Myocyte (in vitro differentiated cells): Measurements from ENCODE around the gene OPALIN. TPM values are rescaled to one million over a fixed set of nuclear protein-coding genes. Genes with fewer than 3 reads are reported as not detected.
"Not testable (repeated sequence)": the region's sequence is repeated elsewhere in the genome, so short reads cannot be mapped to it uniquely, and the experiment has no call there.

Source experiments
- DNase-seq: peaks from one replicate; pipeline ENCODE4 v3.0.0-alpha.2; 2012; ENCODE audit warnings: low read depth
- total RNA-seq: library from RNA; depleted of rRNA; stranded (reverse); fragments of >200 nt; gene quantifications from 2 replicates; pipeline ENCODE4 v1.2.3, GENCODE V29; 2014

Gene OPALIN
- total RNA-seq, 1 donor from 2014 or later: not detected

DNA sequence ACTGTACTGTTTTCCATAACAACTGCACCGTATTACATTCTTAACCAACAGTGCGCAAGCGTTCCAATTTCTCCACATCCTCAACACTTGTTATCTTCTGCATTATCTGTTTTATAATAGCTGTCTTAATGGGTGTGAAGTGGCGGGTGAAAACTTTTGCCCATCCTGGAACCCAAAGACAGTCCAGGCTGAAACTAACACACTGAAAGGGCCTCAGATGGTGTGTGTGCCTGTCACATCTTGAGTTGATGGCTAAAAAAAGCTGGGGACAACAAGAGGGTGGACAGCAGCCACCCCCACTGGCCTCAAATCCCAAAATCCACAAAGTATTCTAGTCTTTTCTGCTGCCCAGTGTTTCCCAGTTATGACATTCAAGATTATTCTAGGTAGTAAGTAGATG lies 19.4 kb downstream of the OPALIN start:
- no peak for DNase-seq

DNA sequence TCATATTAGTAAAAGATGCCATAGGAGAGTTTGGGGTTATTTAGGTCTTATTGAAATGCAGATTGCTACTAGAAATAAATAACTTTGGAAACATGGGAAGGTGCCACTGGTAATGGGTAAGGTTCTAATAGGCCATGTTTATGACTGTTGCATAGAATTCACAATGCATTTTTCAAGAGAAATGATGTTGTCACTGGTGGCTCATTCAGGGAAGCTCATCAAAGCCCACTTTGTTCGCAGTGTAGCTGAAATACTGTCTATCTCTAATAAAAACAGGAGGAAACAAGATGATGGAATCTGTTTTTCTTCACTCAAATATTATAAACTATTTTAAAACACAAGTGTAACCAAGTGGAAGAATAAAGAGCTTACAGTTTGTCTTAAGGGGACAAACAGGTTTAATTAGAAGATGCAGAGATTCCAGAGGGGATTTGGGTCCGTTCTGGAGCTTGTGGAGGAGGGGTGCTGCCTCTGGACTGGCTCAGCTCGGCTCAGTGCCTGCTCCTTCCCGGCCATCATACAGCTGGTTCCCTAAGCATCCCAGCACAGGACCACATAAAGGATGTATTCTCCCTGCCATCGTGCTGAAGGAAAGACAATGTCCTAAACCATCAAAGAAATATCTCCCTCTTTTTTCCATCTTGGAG lies 20.4 kb downstream of the OPALIN start:
- no peak for DNase-seq

DNA sequence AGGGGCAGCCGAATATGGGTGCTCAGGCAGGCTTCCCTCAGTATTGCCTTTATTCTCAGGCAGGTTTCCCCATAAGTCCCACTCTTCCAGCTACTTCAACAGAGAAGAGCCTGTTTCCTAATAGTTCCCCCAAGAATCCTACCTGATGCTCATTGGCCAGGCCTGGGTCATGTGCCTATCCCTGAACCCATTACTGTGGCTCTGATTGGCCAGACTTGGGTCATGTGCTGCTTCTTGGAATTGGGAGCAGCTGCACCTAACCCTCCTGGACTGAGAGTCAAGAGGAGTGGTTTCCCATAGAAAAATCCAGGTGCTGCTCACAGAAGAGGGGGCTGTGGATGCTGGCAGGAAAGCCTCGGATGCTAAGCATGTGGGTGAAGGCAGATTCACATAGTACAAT lies 21.7 kb downstream of the OPALIN start:
- DNase-seq: no peak

DNA sequence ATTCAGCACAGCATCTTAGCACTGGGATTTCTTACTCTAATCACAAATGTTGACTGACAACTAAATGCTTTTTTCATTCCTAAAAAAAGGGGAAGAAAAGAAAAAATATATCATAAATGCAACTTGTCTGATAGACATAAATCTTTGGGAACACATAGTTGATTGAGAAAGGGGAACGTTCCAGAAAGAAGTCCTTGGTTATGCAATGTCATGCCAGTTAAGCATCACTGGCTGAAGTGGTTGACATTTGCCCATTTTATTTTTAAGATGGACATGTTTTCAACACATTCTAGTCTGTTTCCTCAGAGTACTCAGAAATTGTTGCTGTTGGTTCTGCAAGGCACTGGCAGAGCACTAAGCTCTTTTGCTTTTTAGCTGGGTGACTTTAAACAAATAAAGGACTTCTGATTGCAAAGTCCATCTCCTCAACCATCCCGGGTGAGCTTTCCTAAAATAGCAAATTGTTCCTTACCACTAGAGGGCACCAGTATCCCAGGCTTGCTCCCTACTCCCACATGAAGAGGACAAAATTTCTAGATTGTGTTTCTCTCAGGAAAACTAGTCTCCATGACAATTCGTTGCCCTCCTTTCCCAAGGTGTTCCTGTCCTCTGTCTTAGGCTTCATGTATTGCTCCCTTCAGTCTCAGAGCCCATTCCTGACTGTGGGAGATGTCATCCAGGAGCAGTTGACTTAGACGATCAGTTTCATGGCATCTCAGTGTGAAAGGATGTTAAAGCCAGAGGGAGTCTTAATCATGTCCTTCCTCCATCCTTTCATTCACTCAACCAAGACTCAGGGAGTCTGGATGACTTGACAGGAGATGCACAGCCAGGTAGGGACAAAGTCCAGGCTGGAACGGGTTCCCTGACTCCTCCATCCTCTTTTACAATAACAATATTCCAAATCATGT lies 23.9 kb downstream of the OPALIN start:
- DNase-seq: peak; percentile 48

DNA sequence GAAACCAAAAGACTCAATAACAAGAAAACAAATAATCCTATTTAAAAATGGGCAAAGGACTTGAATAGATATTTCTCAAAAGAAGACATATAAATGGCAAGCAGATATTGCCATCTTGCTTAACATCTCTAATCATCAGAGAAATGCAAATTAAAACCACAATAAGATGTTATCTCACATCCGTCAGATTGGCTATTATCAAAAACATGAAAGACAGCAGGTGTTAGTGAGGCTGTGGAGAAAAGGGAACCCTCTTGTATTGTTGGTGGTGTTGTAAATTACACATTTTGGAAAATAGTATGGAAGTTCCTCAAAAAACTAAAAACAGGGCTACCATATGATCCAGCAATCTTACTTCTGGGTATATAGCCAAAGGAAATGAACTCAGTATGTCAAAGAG lies 25.7 kb downstream of the OPALIN start:
- no peak for DNase-seq

DNA sequence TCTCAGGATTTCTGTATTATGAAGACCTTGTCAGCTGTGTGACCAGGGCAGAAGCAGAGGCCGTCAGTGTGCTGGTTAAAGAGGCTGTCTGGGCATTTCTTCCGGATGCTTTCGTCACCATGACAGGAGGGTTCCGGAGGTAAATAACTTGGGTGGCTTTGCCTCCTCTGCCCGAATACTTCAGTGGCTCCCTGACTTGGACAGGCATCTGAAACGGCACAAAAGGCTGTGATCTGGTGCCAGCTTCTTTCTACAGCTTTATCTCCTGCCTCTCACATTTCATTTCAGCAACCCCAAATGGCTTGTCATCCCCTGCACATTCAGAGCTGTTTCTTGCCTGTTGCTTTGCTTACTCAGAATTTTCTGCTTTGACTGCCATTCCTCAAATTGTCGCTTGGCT lies 31.3 kb downstream of the OPALIN start:
- no peak for DNase-seq

DNA sequence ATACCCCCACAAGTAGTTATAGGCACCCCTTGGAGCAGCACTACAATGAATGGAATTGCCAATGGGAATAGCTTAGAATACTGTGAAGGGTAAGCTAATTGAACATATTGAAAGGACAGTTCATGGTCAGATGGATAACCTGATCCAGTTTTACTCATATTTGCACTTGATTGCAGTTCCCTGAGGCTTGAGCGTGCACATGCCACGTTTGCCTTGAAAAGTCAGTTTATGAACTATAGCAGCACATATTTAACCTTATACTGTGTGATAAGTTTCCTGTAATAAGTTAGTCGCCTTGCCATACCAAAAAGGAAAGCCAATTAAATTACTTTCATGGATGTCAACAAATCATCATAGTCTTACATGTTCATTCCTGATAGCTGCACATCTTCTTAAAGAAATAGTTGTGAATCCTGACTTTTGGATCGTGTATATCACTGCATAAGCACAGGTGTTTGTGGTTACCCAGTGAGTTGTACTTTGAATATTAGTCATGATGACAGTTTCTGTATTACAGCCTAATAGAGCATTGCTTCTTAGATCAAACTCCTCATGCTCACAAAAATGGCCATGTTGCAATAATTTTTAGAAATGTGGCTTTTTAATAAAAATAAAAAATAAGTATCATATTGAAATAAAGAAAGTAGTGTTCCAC lies 33.0 kb downstream of the OPALIN start:
- DNase-seq: no peak

DNA sequence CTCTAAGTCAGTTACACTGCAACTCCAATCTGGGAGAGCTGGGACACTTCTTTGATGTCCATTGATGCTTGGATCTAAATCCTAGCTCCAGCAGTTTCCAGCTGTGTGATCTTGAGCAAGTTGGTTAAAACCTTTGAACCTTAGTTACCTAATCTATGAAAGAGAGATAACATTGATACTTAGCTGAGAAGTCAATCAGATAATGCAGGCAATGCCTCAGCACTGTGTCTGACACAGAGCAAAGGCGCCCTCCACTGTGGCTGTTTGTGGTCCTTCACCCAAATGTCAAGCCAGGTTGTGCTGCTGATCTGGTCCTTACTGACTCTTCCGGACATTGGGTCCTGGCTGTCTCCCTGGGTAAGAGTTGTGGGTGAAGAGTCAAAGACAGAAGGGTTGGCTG lies 34.4 kb downstream of the OPALIN start:
- no peak for DNase-seq

DNA sequence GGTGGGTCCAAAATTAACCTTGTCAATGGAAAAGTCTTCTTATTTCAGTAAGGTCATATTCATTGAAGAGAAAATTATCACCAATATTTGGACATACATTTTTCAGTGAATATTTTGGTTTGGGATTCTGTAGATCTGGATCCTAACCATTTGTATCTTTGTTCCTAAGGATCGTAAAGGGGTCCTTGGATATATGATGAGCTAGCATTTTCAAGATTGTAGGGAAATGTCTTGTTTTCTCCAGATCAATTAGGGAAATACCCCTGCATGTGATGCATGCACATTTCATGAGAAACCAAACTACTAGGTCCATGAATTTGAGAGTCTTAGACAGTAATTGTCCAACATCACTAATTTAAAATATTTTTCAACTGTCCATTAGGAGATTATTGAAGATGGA lies 36.5 kb downstream of the OPALIN start:
- DNase-seq: no peak

DNA sequence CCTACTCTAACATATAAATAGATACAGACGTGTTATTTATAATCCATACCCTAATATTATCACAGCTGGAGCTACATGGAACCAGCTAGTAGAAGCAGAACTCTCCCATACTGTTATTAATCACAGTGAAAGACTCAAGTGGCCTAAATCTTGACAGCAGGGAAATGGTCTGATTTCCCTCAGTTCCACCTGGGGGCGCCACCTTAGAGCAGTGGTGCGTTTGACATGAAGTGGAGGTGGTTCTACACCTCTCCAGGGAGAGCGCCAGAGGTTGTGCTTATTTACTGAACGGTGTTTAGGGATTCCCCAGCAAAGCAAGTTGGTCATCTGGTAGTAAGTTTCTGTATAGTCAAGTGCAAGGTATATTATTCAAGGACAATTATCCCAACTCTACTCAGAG lies 37.0 kb downstream of the OPALIN start:
- DNase-seq: no peak

DNA sequence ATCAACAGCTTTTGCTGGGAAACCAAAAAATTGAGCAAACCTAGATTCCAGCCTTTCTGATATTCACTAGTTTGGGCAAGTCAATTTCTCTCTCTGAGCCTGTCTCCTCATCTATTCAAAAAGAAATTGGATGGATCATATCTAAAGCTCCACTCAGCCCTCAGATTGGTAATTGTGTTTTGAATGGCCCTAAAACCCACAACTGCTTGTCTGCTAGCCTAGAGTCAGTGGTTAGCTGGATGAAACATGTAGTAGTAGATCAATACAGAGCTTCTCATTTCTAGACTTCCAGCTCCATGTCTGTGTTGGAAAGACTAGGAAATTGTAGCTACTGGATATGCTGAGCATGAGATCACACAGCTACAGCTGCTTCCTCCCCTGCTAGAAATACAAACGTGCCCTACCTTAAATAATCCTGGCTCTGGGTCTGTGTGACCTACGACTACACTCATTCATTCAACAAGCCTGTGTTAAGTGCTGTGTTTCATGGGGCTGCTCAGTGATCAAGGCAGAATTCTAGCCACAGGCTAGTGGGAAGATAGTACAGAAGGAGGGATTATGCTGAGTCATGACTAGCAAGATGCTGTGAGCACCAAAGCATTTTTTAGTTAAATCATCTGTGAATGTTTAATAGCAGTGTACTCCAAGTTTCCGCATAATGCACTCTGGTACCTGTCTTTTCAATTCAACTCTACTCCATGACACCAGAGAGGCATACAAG lies 38.9 kb downstream of the OPALIN start:
- DNase-seq: no peak

DNA sequence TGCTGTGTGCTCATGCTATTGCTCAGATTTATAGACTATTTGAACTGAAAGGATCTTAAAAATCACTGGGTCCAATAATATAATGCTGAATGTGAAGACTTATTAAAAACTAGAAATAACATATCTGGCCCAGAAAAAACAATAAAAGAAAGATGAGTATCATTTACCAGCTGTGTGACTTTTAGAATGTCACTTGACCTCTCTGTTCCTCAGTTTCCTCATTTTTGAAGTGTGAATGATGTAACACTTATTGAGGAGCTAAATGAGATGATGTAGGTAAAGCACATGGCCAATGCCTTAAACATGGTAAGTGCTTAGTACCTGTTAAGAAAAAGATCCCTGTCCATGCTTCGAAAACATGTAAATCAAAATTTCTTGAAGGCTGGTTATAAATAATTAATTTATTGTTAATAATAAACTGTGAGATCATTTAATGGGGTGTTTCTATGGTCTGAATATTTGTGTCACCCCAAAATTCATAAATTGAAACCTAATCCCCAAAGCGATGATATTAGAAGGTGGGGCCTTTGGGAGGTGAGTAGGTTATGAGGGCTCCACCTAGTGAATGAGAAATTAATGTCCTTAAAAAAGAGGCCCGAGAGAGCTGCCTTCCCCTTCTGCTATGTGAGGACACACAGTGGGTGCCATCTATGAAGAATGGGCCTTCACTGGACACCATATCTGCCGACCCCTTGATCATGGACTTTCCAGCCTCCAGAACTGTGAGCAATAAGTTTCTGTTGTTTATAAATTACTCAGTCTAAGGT lies 41.6 kb downstream of the OPALIN start:
- DNase-seq: no peak

DNA sequence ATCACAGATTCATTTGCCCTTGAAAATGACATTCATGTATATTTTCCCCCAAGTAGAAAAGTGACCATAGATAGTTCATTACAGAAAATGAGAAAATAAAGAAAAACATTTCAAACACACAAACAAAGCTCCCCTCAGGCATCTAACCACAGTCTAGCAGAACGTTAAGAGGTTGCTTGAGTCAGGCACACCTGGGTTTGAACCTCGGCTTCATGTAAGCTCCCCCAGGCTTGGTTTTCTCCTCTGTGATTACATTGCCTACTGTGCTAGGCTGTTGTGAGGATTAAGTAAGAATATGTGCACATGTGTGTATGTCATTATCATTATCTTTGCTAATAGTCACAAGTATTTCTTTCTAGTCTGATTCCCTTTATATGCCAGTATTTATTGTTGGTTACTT lies 45.5 kb downstream of the OPALIN start:
- no peak for DNase-seq

DNA sequence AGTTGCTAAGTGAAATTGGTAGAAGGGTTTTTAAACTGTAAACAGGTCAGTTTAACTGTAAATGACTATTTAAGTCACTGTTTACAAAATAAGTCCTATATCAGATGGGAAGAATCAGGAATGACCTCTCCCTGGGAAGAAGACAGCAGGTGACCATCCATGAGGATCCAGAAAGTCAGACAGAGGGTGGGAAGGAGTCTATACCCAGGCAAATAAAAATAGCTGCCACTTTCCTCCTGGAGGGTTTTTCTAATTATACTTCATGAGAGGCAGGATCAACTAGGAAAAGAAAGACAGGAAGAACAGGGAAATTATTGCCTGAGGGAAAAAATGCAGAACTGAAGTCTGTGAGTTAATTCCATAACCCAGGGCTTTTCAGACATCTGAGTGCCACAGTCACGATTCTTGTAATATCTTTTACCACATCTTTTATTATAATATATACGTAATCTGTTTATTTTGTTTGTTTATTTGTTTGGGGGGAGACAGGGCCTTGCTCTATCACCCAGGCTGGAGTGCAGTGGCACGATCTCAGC lies 47.6 kb downstream of the OPALIN start:
- DNase-seq: no peak

DNA sequence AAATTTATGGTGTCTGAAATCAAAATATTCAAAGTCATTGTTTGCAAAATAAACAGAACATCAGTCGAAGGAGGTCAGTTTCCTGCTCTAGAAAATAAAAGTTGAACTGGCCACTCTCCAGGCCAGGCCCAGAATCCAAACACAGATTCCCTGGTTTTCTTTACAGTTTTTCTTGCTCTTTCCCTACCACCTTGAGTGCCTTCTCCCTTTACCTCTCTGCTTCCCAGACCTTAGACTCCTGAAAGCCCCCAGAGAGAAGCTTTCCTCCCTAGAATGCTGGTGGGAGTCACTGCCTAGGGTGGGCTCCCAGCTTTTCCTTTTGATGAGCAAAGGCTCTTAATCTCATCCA lies 48.5 kb downstream of the OPALIN start:
- DNase-seq: no peak

DNA sequence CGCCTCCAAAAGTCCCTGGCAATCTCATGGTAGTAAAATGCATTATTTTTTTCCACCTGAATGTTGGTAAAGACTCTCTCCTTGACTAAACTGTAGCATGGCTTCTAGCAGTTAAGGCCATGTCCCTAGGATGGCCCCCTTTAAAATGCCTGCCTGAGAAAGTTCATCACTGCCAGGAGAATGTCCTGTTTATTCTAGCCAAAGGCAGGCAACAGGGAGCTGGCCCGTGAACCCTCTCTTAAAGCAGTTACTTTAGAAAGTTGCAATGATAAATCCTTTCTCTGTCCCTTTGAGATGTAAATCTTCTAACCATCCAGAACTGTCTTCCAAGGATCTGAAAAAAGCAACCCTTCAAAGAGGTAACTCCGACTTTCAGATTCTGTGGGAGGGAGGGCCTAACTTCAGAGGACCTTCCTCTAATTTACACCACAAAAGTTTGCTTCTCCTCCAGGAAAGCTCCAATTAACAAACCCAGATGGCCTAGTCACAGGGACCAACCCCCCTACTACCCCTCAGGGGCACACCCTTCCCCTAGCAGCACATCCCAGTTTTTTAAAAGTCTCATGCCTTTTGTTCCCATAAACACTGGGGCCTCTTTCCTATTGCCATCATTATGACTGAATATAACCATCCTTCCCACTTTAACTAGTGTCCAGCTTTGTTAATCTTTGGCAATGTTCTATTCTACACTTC lies 49.0 kb downstream of the OPALIN start:
- no peak for DNase-seq

DNA sequence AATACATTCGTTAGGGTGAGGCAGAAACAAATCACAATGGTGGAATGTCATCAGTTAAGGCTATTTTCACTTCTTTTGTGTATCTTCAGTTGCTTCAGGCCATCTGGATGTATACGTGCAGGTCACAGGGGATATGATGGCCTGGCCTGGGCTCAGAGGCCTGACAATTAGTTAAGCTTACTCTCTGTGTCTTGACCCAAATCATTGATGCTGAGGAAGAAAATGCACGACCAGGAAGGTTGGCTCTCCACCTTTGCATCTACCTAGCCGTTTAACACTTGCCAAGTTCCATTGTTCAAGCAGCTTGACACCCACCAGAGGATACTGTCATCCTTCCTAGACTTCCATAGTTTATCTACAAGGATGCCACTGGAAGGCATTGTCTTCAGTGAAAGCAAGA lies 49.9 kb downstream of the OPALIN start:
- not testable (repeated sequence) for DNase-seq

DNA sequence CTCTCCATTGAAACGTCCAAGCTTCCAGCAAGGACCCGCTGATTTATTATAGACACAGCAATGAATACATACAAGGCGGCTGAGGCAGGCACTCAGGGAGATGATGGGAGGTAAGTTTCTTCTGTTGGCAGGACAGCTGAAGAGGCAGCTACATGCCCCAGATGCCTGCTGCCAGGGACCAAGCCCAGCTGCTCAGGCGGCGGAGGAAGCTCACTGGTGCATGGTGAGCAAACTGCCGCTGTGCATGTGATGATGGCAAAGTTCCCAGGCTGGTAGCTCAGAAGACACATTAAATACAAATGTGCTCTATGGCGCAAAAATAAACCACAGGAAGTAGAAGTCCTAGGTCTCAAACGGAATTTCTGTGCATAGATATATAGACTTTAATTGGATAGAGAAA lies 52.3 kb downstream of the OPALIN start:
- peak; percentile 46 for DNase-seq

DNA sequence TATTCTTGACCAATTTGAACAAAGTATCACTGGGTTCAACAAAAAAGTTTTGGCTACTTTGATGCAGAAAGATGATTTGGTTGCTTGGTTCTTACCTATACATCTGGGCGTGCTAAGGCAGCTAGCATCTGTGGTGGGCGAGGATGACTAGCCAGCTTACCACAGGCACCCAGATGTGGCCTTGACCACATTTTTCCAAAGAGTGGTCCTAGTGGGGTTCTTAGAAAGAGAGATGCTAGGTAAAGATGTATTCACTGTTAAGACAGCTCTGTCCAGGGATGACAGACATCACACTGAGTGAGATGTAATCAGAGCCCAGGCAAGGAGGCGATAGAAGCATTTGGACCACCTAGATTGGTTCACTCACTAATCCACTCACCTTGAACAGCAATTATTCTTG lies 53.8 kb downstream of the OPALIN start:
- no peak for DNase-seq

DNA sequence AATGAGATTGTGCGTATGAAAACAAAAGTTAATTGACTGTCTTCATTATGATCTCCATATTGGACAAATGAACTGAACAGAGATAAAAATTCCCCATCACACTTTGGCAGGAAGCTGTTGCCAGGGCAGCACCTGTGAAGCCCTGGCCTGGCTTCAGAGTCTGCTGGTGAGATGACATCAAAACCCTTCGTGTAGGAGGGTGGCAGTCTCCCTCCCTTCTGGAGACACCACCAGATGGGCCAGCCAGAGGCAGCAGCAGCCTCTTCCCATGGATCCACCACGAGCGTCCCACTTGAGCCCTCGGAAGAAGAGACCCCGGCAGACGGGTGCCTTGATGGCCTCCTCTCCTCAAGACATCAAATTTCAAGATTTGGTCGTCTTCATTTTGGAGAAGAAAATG lies 54.6 kb downstream of the OPALIN start, which contains the start of gene DNTT:
TSS of gene DNTT (plus strand) at position 205 of the 400 bp plus-strand sequence. CDS start at position 269, 64 bp downstream.
- DNase-seq: no peak
